Prostate gland (tissue), 2 donors: ENCODE results near the gene POU3F3. TPM values are rescaled to one million over a fixed set of nuclear protein-coding genes. Genes with fewer than 3 reads are reported as not detected.

ENCODE experiments used
- DNase-seq: peaks from one replicate; pipeline ENCODE4 v3.0.0-alpha.2; 2019; ENCODE audit warnings: low spot score
- H3K27ac ChIP-seq, 2 donors: fragments of 200-600 bp; sonication (generic); 2 replicates each; pipeline ENCODE4 v1.5.1; 2017 to 2019
- H3K27me3 ChIP-seq: fragments of 200-600 bp; sonication (generic); replicated peaks from 2 replicates; pipeline ENCODE4 v1.5.1; 2019; ENCODE audit not compliant: insufficient read depth
- H3K36me3 ChIP-seq, 2 donors: fragments of 200-600 bp; sonication (generic); 1 replicate in 1 of 2; 2 replicates in 1 of 2; pipeline versions ENCODE4 v1.5.1 to v1.8.1; 2017 to 2019
- H3K4me1 ChIP-seq: fragments of 200-600 bp; sonication (generic); replicated peaks from 2 replicates; pipeline ENCODE4 v1.5.1; 2019
- H3K4me3 ChIP-seq, 2 donors: fragments of 200-600 bp; sonication (generic); 2 replicates each; pipeline ENCODE4 v1.5.1; 2017 to 2019
- H3K9me3 ChIP-seq: fragments of 200-600 bp; sonication (generic); 2 replicates; pipeline ENCODE4 v1.5.1; 2017
- CTCF ChIP-seq, 4 experiments: fragments of 200-600 bp in 2 of 4; fragments of 450-650 bp in 2 of 4; sonication (generic) in 2 of 4; IDR thresholded peaks; 1 replicate in 3 of 4; 2 replicates in 1 of 4; pipeline ENCODE4 v1.5.1; 2016 to 2019; ENCODE audit warnings: antibody characterized with exemption in 4 of 4, mild to moderate bottlenecking in 2 of 4, moderate library complexity in 2 of 4
- POLR2A ChIP-seq: fragments of 450-650 bp; IDR thresholded peaks from one replicate; pipeline ENCODE4 v1.6.1; 2016; ENCODE audit warnings: antibody characterized with exemption, mild to moderate bottlenecking
- POLR2AphosphoS5 ChIP-seq: sonication (generic); formaldehyde crosslinking; IDR thresholded peaks from one replicate; pipeline ENCODE4 v1.6.1; 2017; ENCODE audit warnings: antibody characterized with exemption
- WGBS: methylation state at CpG from one replicate; pipeline ENCODE4 v1.1.5; 2018; 5-methylcytosine and 5-hydroxymethylcytosine counted together
- intact Hi-C: fragments of 100-400 bp; cut with DNase I; formaldehyde crosslinking; loops from one replicate; pipeline ENCODE4 v1.14.2; 2022
- total RNA-seq, 2 donors: library from RNA; depleted of rRNA; stranded (reverse); fragments of >200 nt; gene quantifications; one replicate each; pipeline ENCODE4 v1.1.0, GENCODE V29; 2016

The POU3F3 gene
- total RNA-seq, 2 donors from 2014 or later, result 2.2 TPM; not detected in 1

- Histone ChIP-seq H3K9me3 (no peaks in the 10 kb centered on the region), H3K4me3 (no peak overlapping the region), H3K4me1 (no peaks in the 10 kb centered on the region), H3K27me3 (no peaks in the 10 kb centered on the region), H3K36me3 (no peaks in the 10 kb centered on the region), H3K27ac (no peak overlapping the region)
- intact Hi-C loops, result no loop called here
- no peak for DNase-seq
- 69% methylated on average over 6 of the region's 6 CpGs for WGBS
- no peak for TF ChIP-seq POLR2A
Measured at GRCh38 chr2:104818264-104818663, 35.7 kb upstream of the POU3F3 start.

- H3K36me3 ChIP-seq, result no peaks in the 10 kb centered on the region
- H3K4me1 ChIP-seq, result no peaks in the 10 kb centered on the region
- no peaks in the 10 kb centered on the region for H3K27me3 ChIP-seq
- WGBS, result 87% methylated on average over 3 of the region's 3 CpGs
- H3K27ac ChIP-seq, result no peak overlapping the region
- no peak overlapping the region for H3K4me3 ChIP-seq
- TF ChIP-seq POLR2AphosphoS5, result no peak
- no peak for TF ChIP-seq CTCF (IDR thresholded peaks at IDR 0.05)
- TF ChIP-seq POLR2A, result no peak
- no peak for DNase-seq
- no peaks in the 10 kb centered on the region for H3K9me3 ChIP-seq
- intact Hi-C loops, result no loop called here
Measured at GRCh38 chr2:104820126-104820525, 33.8 kb upstream of the POU3F3 start.

- TF ChIP-seq POLR2A, result no peak
- no peak for TF ChIP-seq CTCF (IDR thresholded peaks at IDR 0.05)
- no peak for TF ChIP-seq POLR2AphosphoS5
- no peak overlapping the region for H3K27ac ChIP-seq
- no peaks in the 10 kb centered on the region for H3K27me3 ChIP-seq
- H3K9me3 ChIP-seq, result no peaks in the 10 kb centered on the region
- no peaks in the 10 kb centered on the region for H3K4me1 ChIP-seq
- no peak for DNase-seq
- intact Hi-C loops, result no loop called here
- WGBS, result 68% methylated on average over 3 of the region's 3 CpGs
- H3K36me3 ChIP-seq, result no peaks in the 10 kb centered on the region
- no peak overlapping the region for H3K4me3 ChIP-seq
Measured at GRCh38 chr2:104825124-104825865, 28.6 kb upstream of the POU3F3 start.

GRCh38 chr2:104826016-104826415 is 27.9 kb upstream of the POU3F3 start:
- TF ChIP-seq POLR2A (no peak), POLR2AphosphoS5 (no peak), CTCF (IDR thresholded peaks at IDR 0.05) (no peak)
- H3K9me3 ChIP-seq, result no peaks in the 10 kb centered on the region
- no peak overlapping the region for H3K4me3 ChIP-seq
- no peaks in the 10 kb centered on the region for H3K27me3 ChIP-seq
- H3K36me3 ChIP-seq, result no peaks in the 10 kb centered on the region
- DNase-seq, result no peak
- WGBS, result 42% methylated on average over 2 of the region's 2 CpGs
- no peaks in the 10 kb centered on the region for H3K4me1 ChIP-seq
- no peak overlapping the region for H3K27ac ChIP-seq
- intact Hi-C loops, result no loop called here

GRCh38 chr2:104831742-104832141 is 22.2 kb upstream of the POU3F3 start:
- intact Hi-C loops, result no loop called here
- H3K27ac ChIP-seq, result no peak overlapping the region
- no peaks in the 10 kb centered on the region for H3K4me1 ChIP-seq
- H3K27me3 ChIP-seq, result no peaks in the 10 kb centered on the region
- WGBS, result 89% methylated on average over 1 of the region's 1 CpG
- no peak for TF ChIP-seq CTCF (IDR thresholded peaks at IDR 0.05)
- TF ChIP-seq POLR2A, result no peak
- no peak for TF ChIP-seq POLR2AphosphoS5
- no peaks in the 10 kb centered on the region for H3K9me3 ChIP-seq
- H3K4me3 ChIP-seq, result no peak overlapping the region
- no peak for DNase-seq
- no peaks in the 10 kb centered on the region for H3K36me3 ChIP-seq
